HepG2 (cell line): ENCODE data around the gene CACNA2D1.
"Not testable (repeated sequence)": the region's sequence is repeated elsewhere in the genome, so short reads cannot be mapped to it uniquely, and the experiment has no call there.

Experiments used
- MEIS1 ChIP-seq: sonication (generic); formaldehyde crosslinking; IDR thresholded peaks from 2 replicates; pipeline ENCODE4 v1.9.0; 2021; ENCODE audit warnings: mild to moderate bottlenecking, missing genetic modification reagents, moderate library complexity, borderline replicate concordance
- NFYB ChIP-seq: sonication (generic); formaldehyde crosslinking; IDR thresholded peaks from 2 replicates; pipeline ENCODE4 v1.4.0; 2020; ENCODE audit warnings: missing genetic modification reagents
- RAD21 ChIP-seq: fragments of 450-650 bp; formaldehyde crosslinking; IDR thresholded peaks from 2 replicates; pipeline ENCODE4 v1.5.0; 2020; ENCODE audit warnings: mild to moderate bottlenecking
- SMARCE1 ChIP-seq: fragments of 450-650 bp; IDR thresholded peaks from 2 replicates; pipeline ENCODE4 v1.6.1; 2017; ENCODE audit warnings: borderline replicate concordance
- ZIK1 ChIP-seq: sonication (generic); formaldehyde crosslinking; IDR thresholded peaks from 2 replicates; pipeline ENCODE4 v1.5.0; 2020; ENCODE audit warnings: mild to moderate bottlenecking, low read depth, missing genetic modification reagents, borderline replicate concordance
- ZNF670 ChIP-seq: sonication (generic); formaldehyde crosslinking; IDR thresholded peaks from 2 replicates; pipeline ENCODE4 v1.8.0; 2022; ENCODE audit warnings: mild to moderate bottlenecking, missing genetic modification reagents, borderline replicate concordance

- not testable (repeated sequence) for TF ChIP-seq MEIS1 (CRISPR knock-in tag); RAD21 (CRISPR knock-in tag); NFYB (CRISPR knock-in tag); ZIK1; SMARCE1; ZNF670 (CRISPR knock-in tag)
Measured at GRCh38 chr7:82140608-82141007, 303.0 kb downstream of the CACNA2D1 start.
